ENCODE measurements around the gene EPHB3.
A peak's percentile ranks its signal among the peaks of the same experiment; 100 is the strongest.

EPHB3 gene

GRCh38 chr3:184580376-184580775 lies 18.8 kb downstream of the EPHB3 start:
- CTCF ChIA-PET: no interaction called here
- DNase-seq (ENCODE audit: low read depth, low spot score): no peak
- TF ChIP-seq CTCF (IDR thresholded peaks at IDR 0.05; ENCODE audit: insufficient read depth, low read length, missing control alignments): no peak
- POLR2A ChIA-PET: no interaction called here
- no peak overlapping the region for H3K4me3 ChIP-seq (ENCODE audit: low read depth, low read length)

GRCh38 chr3:184581331-184581855 lies 19.8 kb downstream of the EPHB3 start:
- no peak for DNase-seq (ENCODE audit: low read depth, low spot score)
- ChIA-PET CTCF (no interaction called here), POLR2A (no interaction called here)
- no peak overlapping the region for H3K4me3 ChIP-seq (ENCODE audit: low read depth, low read length)
- no peak for TF ChIP-seq CTCF (IDR thresholded peaks at IDR 0.05; ENCODE audit: insufficient read depth, low read length, missing control alignments)

- ChIA-PET CTCF (interaction anchor here (0.8 to 1.8 kb wide), 6 partner anchors 10 to 218 kb away, joined by 3 to 10 read pairs (median 4); partner anchors contain the start of gene EPHB3), POLR2A (interaction anchor here (0.8 kb wide), 1 partner anchor 22 kb away, joined by 4 read pairs; the partner anchor contains the start of gene EPHB3)
- peak overlapping the region; percentile 29 for H3K4me3 ChIP-seq (ENCODE audit: low read depth, low read length)
- TF ChIP-seq CTCF (IDR thresholded peaks at IDR 0.05; ENCODE audit: insufficient read depth, low read length, missing control alignments): no peak
- no peak for DNase-seq (ENCODE audit: low read depth, low spot score)
Measured at GRCh38 chr3:184582646-184583577, 21.3 kb downstream of the EPHB3 start.

- CTCF ChIA-PET: interaction anchor here (0.8 to 1.8 kb wide), 6 partner anchors 10 to 217 kb away, joined by 3 to 10 read pairs (median 4); partner anchors contain the start of gene EPHB3
- TF ChIP-seq CTCF (IDR thresholded peaks at IDR 0.05; ENCODE audit: insufficient read depth, low read length, missing control alignments): peak; percentile 9
- POLR2A ChIA-PET: interaction anchor here (0.8 kb wide), 1 partner anchor 22 kb away, joined by 4 read pairs; the partner anchor contains the start of gene EPHB3
- DNase-seq (ENCODE audit: low read depth, low spot score): no peak
- peak overlapping the region; percentile 29 for H3K4me3 ChIP-seq (ENCODE audit: low read depth, low read length)
Measured at GRCh38 chr3:184583578-184584451, 22.2 kb downstream of the EPHB3 start.

GRCh38 chr3:184584464-184584891 lies 22.9 kb downstream of the EPHB3 start:
- ChIA-PET POLR2A (no interaction called here), CTCF (interaction anchor here (1.3 to 1.6 kb wide), 2 partner anchors 23 to 216 kb away, joined by 4 read pairs; partner anchors contain the start of gene EPHB3)
- no peak for DNase-seq (ENCODE audit: low read depth, low spot score)

More at GRCh38 chr3:184584464-184584891, 22.9 kb downstream of the EPHB3 start:
- no peak for TF ChIP-seq CTCF (IDR thresholded peaks at IDR 0.05; ENCODE audit: insufficient read depth, low read length, missing control alignments)
- H3K4me3 ChIP-seq (ENCODE audit: low read depth, low read length): no peak overlapping the region
